Measurements from ENCODE around the gene NKX2-4.

NKX2-4 gene

DNA sequence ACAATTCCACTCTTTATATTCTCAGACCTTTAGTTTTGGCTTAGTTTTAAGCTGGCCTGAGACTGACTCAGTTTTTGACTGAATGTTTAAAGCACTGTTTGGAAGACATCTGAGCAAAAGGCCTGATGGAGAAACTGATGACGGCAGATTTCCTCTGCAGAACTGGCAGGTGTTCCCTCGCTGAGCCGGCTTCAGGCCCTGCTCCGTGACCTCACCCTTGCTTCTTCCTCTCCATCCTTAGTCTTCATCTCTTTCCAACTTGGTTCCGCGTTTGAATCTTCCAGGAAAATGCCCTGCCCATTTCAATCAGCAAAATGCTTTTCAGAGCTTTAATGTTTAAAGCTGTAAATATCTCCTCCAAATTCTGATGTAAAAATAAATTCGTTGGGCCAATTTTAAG is 6.6 kb downstream of the NKX2-4 start (continued):
- no peak for TF ChIP-seq SP3 (tag by site-specific recombination; IDR thresholded peaks at IDR 0.05)
- TF ChIP-seq, protein P1, sequence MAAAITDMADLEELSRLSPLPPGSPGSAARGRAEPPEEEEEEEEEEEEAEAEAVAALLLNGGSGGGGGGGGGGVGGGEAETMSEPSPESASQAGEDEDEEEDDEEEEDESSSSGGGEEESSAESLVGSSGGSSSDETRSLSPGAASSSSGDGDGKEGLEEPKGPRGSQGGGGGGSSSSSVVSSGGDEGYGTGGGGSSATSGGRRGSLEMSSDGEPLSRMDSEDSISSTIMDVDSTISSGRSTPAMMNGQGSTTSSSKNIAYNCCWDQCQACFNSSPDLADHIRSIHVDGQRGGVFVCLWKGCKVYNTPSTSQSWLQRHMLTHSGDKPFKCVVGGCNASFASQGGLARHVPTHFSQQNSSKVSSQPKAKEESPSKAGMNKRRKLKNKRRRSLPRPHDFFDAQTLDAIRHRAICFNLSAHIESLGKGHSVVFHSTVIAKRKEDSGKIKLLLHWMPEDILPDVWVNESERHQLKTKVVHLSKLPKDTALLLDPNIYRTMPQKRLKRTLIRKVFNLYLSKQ (tag by site-specific recombination; IDR thresholded peaks at IDR 0.05; ENCODE audit: borderline replicate concordance), result no peak
- TF ChIP-seq ZNF660 (tag by site-specific recombination; IDR thresholded peaks at IDR 0.05), result no peak
- TF ChIP-seq ZNF302 (tag by site-specific recombination; IDR thresholded peaks at IDR 0.05; ENCODE audit: low read depth), result no peak

DNA sequence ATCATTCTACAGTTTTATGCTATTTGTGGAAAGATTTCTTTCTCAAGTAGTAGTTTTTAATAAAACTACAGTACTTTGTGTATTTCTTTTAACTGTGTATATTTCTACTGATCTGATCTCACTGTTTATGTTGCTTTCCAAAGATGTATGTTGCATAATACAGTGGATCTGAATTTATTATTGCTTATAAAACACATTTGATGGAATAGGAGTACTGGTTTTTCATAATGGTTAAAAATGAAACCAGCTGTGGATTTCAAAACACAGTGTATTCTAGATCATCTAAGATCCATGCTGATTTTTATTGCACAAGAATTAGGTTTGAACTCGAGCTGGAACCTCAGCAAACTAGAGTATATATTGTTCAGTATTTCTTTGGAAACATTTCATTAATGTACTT is 8.0 kb downstream of the NKX2-4 start:
- H3K9me3 ChIP-seq (ENCODE audit: control insufficient read depth, insufficient read depth, low read depth, low read length), result no peaks in the 10 kb centered on the region
- CTCF ChIA-PET, result interaction anchor here (0.6 to 1.6 kb wide), 5 partner anchors 131 to 529 kb away, joined by 3 to 6 read pairs (median 4); no protein-coding TSS in a partner anchor
- TF ChIP-seq, protein P2, sequence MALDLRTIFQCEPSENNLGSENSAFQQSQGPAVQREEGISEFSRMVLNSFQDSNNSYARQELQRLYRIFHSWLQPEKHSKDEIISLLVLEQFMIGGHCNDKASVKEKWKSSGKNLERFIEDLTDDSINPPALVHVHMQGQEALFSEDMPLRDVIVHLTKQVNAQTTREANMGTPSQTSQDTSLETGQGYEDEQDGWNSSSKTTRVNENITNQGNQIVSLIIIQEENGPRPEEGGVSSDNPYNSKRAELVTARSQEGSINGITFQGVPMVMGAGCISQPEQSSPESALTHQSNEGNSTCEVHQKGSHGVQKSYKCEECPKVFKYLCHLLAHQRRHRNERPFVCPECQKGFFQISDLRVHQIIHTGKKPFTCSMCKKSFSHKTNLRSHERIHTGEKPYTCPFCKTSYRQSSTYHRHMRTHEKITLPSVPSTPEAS (tag by site-specific recombination; IDR thresholded peaks at IDR 0.05), result no peak
- TF ChIP-seq OVOL3 (tag by site-specific recombination; IDR thresholded peaks at IDR 0.05), result no peak
- no peak for TF ChIP-seq ZNF830 (tag by site-specific recombination; IDR thresholded peaks at IDR 0.05; ENCODE audit: low read depth)
- TF ChIP-seq, protein P3, sequence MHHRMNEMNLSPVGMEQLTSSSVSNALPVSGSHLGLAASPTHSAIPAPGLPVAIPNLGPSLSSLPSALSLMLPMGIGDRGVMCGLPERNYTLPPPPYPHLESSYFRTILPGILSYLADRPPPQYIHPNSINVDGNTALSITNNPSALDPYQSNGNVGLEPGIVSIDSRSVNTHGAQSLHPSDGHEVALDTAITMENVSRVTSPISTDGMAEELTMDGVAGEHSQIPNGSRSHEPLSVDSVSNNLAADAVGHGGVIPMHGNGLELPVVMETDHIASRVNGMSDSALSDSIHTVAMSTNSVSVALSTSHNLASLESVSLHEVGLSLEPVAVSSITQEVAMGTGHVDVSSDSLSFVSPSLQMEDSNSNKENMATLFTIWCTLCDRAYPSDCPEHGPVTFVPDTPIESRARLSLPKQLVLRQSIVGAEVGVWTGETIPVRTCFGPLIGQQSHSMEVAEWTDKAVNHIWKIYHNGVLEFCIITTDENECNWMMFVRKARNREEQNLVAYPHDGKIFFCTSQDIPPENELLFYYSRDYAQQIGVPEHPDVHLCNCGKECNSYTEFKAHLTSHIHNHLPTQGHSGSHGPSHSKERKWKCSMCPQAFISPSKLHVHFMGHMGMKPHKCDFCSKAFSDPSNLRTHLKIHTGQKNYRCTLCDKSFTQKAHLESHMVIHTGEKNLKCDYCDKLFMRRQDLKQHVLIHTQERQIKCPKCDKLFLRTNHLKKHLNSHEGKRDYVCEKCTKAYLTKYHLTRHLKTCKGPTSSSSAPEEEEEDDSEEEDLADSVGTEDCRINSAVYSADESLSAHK (tag by site-specific recombination; IDR thresholded peaks at IDR 0.05), result no peak
- TF ChIP-seq ZNF747 (tag by site-specific recombination; IDR thresholded peaks at IDR 0.05), result no peak
- TF ChIP-seq, protein P4, sequence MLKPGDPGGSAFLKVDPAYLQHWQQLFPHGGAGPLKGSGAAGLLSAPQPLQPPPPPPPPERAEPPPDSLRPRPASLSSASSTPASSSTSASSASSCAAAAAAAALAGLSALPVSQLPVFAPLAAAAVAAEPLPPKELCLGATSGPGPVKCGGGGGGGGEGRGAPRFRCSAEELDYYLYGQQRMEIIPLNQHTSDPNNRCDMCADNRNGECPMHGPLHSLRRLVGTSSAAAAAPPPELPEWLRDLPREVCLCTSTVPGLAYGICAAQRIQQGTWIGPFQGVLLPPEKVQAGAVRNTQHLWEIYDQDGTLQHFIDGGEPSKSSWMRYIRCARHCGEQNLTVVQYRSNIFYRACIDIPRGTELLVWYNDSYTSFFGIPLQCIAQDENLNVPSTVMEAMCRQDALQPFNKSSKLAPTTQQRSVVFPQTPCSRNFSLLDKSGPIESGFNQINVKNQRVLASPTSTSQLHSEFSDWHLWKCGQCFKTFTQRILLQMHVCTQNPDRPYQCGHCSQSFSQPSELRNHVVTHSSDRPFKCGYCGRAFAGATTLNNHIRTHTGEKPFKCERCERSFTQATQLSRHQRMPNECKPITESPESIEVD (tag by site-specific recombination; IDR thresholded peaks at IDR 0.05), result no peak
- H3K4me3 ChIP-seq (ENCODE audit: low read depth, low read length), result no peak overlapping the region
- H3K36me3 ChIP-seq (ENCODE audit: control insufficient read depth in 2 of 2, insufficient read depth in 1 of 2, low read length in 2 of 2), result peaks cover 0 to 26% of the 10 kb centered on the region in 2 experiments; a peak in 2 of 3 replicates
- POLR2A ChIA-PET, result no interaction called here
- no peak overlapping the region for H3K27ac ChIP-seq (ENCODE audit: extremely low read depth, low read depth, low read length)
- peaks cover 13% of the 10 kb centered on the region; the same call in 1 of the 2 replicates for H3K4me1 ChIP-seq (ENCODE audit: control insufficient read depth, insufficient read depth, low read length)

DNA sequence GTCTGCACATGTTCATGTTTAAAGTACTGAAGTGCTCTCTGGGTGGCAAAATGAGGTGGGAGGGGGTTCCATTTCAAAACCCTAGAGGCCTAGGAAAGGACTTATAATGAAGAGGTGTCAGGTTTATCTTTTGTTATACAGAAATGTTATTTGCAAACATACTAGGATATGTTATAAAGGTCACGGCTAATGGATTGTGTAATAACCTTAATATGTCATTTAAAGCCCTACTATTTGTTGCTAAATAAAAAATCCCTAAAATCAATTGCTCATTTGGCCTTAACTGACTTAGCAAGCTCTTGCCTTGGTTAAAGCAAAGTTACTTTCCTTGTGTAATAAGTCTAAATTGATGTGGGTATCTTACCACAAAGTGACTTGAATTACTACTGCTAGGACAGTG is 8.8 kb downstream of the NKX2-4 start:
- Histone ChIP-seq H3K36me3 (ENCODE audit: control insufficient read depth in 2 of 2, insufficient read depth in 1 of 2, low read length in 2 of 2) (peaks cover 0 to 33% of the 10 kb centered on the region in 2 experiments; a peak in 2 of 3 replicates), H3K27ac (ENCODE audit: extremely low read depth, low read depth, low read length) (no peak overlapping the region)
- TF ChIP-seq GLIS1 (tag by site-specific recombination; IDR thresholded peaks at IDR 0.05) (peak; percentile 74), ZBTB7A (tag by site-specific recombination; IDR thresholded peaks at IDR 0.05; ENCODE audit: low read depth) (no peak), FEZF1 (tag by site-specific recombination; IDR thresholded peaks at IDR 0.05) (peak; percentile 60; the same call in 1 of the 2 replicates)
- TF ChIP-seq, protein P5, sequence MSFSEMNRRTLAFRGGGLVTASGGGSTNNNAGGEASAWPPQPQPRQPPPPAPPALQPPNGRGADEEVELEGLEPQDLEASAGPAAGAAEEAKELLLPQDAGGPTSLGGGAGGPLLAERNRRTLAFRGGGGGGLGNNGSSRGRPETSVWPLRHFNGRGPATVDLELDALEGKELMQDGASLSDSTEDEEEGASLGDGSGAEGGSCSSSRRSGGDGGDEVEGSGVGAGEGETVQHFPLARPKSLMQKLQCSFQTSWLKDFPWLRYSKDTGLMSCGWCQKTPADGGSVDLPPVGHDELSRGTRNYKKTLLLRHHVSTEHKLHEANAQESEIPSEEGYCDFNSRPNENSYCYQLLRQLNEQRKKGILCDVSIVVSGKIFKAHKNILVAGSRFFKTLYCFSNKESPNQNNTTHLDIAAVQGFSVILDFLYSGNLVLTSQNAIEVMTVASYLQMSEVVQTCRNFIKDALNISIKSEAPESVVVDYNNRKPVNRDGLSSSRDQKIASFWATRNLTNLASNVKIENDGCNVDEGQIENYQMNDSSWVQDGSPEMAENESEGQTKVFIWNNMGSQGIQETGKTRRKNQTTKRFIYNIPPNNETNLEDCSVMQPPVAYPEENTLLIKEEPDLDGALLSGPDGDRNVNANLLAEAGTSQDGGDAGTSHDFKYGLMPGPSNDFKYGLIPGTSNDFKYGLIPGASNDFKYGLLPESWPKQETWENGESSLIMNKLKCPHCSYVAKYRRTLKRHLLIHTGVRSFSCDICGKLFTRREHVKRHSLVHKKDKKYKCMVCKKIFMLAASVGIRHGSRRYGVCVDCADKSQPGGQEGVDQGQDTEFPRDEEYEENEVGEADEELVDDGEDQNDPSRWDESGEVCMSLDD (tag by site-specific recombination; IDR thresholded peaks at IDR 0.05), result no peak

More for the DNA sequence above, 8.8 kb downstream of the NKX2-4 start:
- H3K9me3 ChIP-seq (ENCODE audit: control insufficient read depth, insufficient read depth, low read depth, low read length), result no peaks in the 10 kb centered on the region
- H3K4me3 ChIP-seq (ENCODE audit: low read depth, low read length), result no peak overlapping the region
- CTCF ChIA-PET, result interaction anchor here (0.9 to 1.6 kb wide), 3 partner anchors 152 to 528 kb away, joined by 3 to 4 read pairs (median 4); no protein-coding TSS in a partner anchor
- POLR2A ChIA-PET, result no interaction called here
- H3K4me1 ChIP-seq (ENCODE audit: control insufficient read depth, insufficient read depth, low read length), result peaks cover 13% of the 10 kb centered on the region; the same call in 1 of the 2 replicates
